ENCODE data around the gene GUF1. TPM values are rescaled to one million over a fixed set of nuclear protein-coding genes. Genes with fewer than 3 reads are reported as not detected.
A peak's percentile ranks its signal among the peaks of the same experiment; 100 is the strongest.
"Not testable (repeated sequence)": the region's sequence is repeated elsewhere in the genome, so short reads cannot be mapped to it uniquely, and the experiment has no call there.

Gene GUF1
- total RNA-seq, 1 donor from 2014 or later: 39.2 TPM

DNA sequence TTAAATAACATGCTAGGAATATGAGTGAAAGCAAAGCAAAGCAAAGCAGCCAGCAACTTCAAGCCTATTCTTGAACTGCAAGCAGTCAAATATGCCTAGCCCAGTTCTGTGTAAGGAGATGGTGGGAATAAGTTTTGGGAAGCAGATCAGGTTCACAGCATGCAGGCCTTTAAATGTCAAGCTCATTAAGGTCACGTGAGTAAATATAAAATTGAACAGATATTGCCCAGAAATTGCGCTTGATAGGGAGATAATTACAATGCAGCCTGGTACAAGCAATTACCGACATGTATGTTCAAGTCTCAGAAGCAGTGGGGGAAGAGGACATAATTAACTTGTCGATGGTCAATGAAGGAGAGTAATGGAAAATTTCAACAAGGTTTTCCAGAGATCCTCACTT is 42.2 kb downstream of the GUF1 start:
- H3K9me3 Mint-ChIP-seq: no peaks in the 10 kb centered on the region
- H3K36me3 Mint-ChIP-seq (ENCODE audit: low read depth): peaks cover 1% of the 10 kb centered on the region
- H3K27ac Mint-ChIP-seq: no peak overlapping the region
- intact Hi-C loops (cut with micrococcal nuclease): no loop called here
- no peak for DNase-seq (ENCODE audit: low spot score)
- no peak overlapping the region for H3K4me3 Mint-ChIP-seq
- H3K27me3 Mint-ChIP-seq (ENCODE audit: insufficient read depth): no peaks in the 10 kb centered on the region
- H3K4me1 Mint-ChIP-seq (ENCODE audit: low read depth): peaks cover 11% of the 10 kb centered on the region

DNA sequence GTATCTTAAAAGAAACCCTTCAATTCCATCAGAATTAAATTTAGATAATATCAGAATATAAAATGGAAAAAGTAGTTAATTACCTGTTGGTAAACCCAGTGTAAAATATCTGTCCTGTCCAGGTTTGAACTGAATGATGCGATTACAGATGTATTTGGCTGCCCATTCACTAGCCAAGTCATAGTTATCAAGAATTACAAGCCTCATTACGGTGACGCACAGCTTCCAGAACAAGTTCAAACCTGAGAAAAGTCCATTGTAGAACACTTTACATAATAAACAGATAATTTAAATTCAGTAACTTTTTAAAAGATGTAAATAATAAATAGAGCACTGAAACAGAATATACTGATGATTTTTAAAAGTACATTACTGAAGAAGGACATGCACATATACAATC is 43.8 kb downstream of the GUF1 start:
- Mint-ChIP-seq H3K9me3 (no peaks in the 10 kb centered on the region), H3K27me3 (ENCODE audit: insufficient read depth) (no peaks in the 10 kb centered on the region), H3K4me1 (ENCODE audit: low read depth) (peaks cover 23% of the 10 kb centered on the region), H3K4me3 (no peak overlapping the region), H3K36me3 (ENCODE audit: low read depth) (peaks cover 1% of the 10 kb centered on the region), H3K27ac (no peak overlapping the region)
- DNase-seq (ENCODE audit: low spot score): no peak
- intact Hi-C loops (cut with micrococcal nuclease): no loop called here

DNA sequence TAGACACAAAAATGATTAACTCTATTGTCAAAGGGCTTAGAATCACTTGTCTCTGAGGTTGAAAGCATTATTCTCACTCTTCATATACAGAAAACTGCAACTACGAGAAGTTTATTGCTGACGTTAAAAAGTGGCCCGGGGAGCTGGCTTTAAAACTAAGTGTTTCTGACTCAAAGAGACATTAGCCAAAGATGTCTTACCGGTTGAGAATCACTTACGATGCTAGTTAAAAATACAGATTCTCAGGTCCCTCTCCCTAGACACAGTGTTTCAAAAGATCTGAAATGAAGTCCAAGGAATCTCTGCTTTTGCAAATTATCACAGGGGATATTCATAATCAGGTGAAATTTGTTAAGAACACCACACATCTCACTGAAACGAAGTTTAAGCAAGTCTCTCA is 46.9 kb downstream of the GUF1 start:
- intact Hi-C loops (cut with micrococcal nuclease): no loop called here
- peak overlapping the region; percentile 84 for H3K27ac Mint-ChIP-seq
- DNase-seq (ENCODE audit: low spot score): no peak
- peak overlapping the region; percentile 88 for H3K4me3 Mint-ChIP-seq
- H3K9me3 Mint-ChIP-seq: no peaks in the 10 kb centered on the region
- no peaks in the 10 kb centered on the region for H3K36me3 Mint-ChIP-seq (ENCODE audit: low read depth)
- no peaks in the 10 kb centered on the region for H3K27me3 Mint-ChIP-seq (ENCODE audit: insufficient read depth)
- peaks cover 23% of the 10 kb centered on the region for H3K4me1 Mint-ChIP-seq (ENCODE audit: low read depth)

DNA sequence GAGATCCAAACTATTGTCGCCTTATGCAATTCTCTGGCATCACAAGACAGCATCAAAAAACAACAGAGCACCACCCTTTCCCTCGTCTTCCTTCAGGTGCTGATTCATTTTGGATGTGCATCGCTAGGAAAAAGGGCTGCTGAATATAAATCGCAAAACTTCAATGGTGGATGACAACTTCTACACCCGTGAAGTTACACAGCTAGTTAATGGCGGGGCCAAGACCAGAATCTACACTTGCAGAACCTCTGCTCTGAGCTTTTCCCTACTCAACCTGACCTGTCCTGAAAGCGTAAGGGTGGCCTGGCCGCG is 47.5 kb downstream of the GUF1 start:
- H3K4me3 Mint-ChIP-seq: peak overlapping the region; percentile 88
- H3K4me1 Mint-ChIP-seq (ENCODE audit: low read depth): peaks cover 23% of the 10 kb centered on the region
- H3K27me3 Mint-ChIP-seq (ENCODE audit: insufficient read depth): peaks cover 3% of the 10 kb centered on the region
- no peak for DNase-seq (ENCODE audit: low spot score)
- no peaks in the 10 kb centered on the region for H3K36me3 Mint-ChIP-seq (ENCODE audit: low read depth)
- no peaks in the 10 kb centered on the region for H3K9me3 Mint-ChIP-seq
- intact Hi-C loops (cut with micrococcal nuclease): loop anchor here (1.0 kb wide), 2 partner anchors 7 to 47 kb away; partner anchors contain the start of gene GUF1
- peak overlapping the region; percentile 84 for H3K27ac Mint-ChIP-seq

DNA sequence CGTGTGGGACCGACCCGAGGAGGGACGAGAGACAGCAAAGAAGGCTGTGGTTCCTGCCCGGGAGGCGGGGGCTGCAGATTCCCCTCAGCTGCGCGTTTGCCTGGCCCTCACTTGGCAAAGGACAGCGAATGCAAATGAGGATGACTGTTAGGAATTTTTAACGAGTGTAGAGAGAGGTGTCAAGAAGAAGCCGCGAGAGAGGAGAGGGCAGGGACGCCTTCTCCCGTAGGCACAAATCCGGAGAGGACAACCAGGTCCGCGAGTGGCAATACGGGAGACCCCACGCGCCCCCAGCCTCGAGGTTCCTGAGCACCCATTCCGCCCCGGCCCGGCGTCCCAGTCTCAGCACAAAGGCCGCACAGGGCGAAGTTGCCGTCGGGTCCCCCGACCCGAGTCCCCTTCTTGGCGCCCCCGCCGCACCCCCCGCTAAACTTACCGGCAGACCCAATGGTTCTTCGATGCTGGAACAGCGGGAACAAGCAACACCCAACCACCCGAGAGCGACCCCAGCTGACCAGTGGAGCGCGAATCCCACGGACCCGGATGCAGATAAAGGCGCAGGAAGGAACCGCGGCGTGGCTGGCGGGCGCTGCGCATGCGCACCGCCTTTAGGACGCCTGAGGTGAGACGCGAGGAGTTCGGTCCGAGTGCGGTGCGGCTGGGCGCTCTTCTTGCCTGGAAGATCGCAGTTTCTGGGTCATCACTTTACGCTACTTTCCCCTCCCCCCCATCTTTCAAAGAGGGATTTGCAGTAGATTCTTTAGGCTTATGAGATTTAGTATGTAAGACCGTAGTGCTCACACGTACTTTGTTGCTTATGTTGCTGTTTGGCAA is 48.0 kb downstream of the GUF1 start, which contains the start of gene GNPDA2:
Gene GNPDA2, minus strand, starts transcription at position 519 of the 834 bp plus-strand sequence. CDS start 4,349 bp downstream, outside the sequence.
- Mint-ChIP-seq H3K4me3 (peak within 1 kb of the TSS; percentile 88), H3K27me3 (ENCODE audit: insufficient read depth) (peaks cover 3% of the 10 kb centered on the region), H3K9me3 (no peaks in the 10 kb centered on the region), H3K36me3 (ENCODE audit: low read depth) (no peaks in the 10 kb centered on the region), H3K4me1 (ENCODE audit: low read depth) (peaks cover 23% of the 10 kb centered on the region), H3K27ac (peak within 1 kb of the TSS; percentile 84)
- peak; percentile 77 for DNase-seq (ENCODE audit: low spot score)
- intact Hi-C loops (cut with micrococcal nuclease): loop anchor here (1.0 kb wide), 2 partner anchors 8 to 48 kb away; partner anchors contain the start of gene GUF1

DNA sequence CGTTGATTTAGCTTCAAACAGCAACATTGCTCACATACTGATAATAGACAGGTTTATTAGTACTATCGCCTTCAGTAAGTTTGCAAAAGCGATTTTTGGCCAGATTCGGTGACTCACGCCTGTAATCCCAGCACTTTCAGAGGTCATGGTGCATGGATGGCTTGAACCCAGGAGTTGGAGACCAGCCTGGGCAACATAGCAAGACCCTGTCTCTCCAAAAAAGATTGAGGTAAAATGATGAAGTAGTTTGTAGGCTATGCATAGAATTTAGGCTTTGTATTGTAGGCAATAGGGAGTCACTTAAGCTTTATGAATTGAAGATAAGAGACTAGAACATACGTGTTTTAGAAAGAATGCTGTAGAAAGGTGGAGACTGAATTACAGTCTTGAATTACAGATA is 49.3 kb downstream of the GUF1 start:
- Mint-ChIP-seq H3K4me3 (peak overlapping the region; percentile 88), H3K36me3 (ENCODE audit: low read depth) (no peaks in the 10 kb centered on the region), H3K4me1 (ENCODE audit: low read depth) (peaks cover 22% of the 10 kb centered on the region), H3K27me3 (ENCODE audit: insufficient read depth) (peaks cover 3% of the 10 kb centered on the region), H3K9me3 (no peaks in the 10 kb centered on the region), H3K27ac (no peak overlapping the region)
- no peak for DNase-seq (ENCODE audit: low spot score)
- intact Hi-C loops (cut with micrococcal nuclease): no loop called here

DNA sequence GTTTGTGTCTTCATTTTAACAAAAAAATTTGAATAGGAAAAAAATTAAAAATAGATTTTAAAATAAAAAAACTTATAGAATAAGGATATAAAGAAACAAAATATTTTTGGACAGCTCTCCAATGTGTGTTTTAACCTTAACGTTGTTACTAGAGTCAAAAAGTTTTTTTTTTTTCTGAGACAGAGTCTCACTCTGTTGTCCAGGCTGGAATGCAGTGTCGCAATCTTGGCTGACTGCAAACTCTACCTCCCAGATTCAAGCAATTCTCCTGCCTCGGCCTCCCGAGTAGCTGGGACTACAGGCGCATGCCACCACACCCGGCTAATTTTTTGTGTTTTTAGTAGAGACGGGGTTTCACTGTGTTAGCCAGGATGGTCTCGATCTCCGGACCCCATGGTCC is 50.5 kb downstream of the GUF1 start:
- intact Hi-C loops (cut with micrococcal nuclease): not testable (repeated sequence)

DNA sequence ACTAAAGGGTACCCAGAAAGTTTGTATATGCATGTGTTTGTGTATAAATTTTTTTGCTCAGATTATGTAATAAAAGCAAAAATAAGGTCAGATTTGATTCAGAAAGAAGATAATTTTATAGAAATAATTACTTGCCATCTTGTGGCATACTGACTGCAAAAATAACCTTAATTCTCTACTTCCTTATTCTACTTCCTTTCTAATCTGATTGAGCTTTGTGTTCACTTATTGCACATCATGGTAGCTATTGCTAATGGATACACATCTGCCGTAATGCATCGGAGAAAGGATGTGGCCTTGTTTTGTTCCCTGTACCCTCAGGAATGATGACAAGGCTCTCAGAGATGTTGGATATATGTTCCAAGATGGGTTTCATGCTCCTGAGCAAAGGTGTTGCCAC is 58.7 kb downstream of the GUF1 start:
- no peak overlapping the region for H3K27ac Mint-ChIP-seq
- intact Hi-C loops (cut with micrococcal nuclease): no loop called here
- H3K4me1 Mint-ChIP-seq (ENCODE audit: low read depth): no peaks in the 10 kb centered on the region
- DNase-seq (ENCODE audit: low spot score): no peak
- H3K4me3 Mint-ChIP-seq: no peak overlapping the region
- no peaks in the 10 kb centered on the region for H3K36me3 Mint-ChIP-seq (ENCODE audit: low read depth)
- peaks cover 14% of the 10 kb centered on the region for H3K27me3 Mint-ChIP-seq (ENCODE audit: insufficient read depth)
- no peaks in the 10 kb centered on the region for H3K9me3 Mint-ChIP-seq

More for the DNA sequence above, 50.5 kb downstream of the GUF1 start:
- peaks cover 18% of the 10 kb centered on the region for H3K4me1 Mint-ChIP-seq (ENCODE audit: low read depth)
- H3K36me3 Mint-ChIP-seq (ENCODE audit: low read depth); H3K27me3 Mint-ChIP-seq (ENCODE audit: insufficient read depth); H3K4me3 Mint-ChIP-seq; DNase-seq (ENCODE audit: low spot score); H3K9me3 Mint-ChIP-seq; H3K27ac Mint-ChIP-seq: not testable (repeated sequence)

DNA sequence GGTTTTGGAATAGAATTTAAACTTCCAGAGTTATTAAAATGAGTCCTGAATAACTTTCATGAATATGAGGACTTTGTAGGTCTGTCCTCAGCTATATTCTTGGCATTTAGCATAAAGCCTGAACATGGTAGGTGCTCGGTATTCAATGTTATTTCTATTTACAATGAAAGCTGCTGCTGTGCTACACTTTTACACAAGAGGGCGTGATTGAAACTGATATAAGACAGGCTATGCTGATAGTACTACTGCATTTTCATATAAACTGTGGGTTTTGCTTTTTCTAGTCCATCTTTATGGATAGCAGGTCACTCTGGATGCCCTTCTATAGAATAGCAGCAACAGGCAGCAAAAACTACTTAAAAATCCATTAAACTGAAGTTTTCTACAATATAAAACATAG is 60.4 kb downstream of the GUF1 start:
- H3K4me1 Mint-ChIP-seq (ENCODE audit: low read depth): no peaks in the 10 kb centered on the region
- no peaks in the 10 kb centered on the region for H3K9me3 Mint-ChIP-seq
- DNase-seq (ENCODE audit: low spot score): no peak
- no peaks in the 10 kb centered on the region for H3K36me3 Mint-ChIP-seq (ENCODE audit: low read depth)
- H3K27ac Mint-ChIP-seq: no peak overlapping the region
- H3K4me3 Mint-ChIP-seq: no peak overlapping the region
- H3K27me3 Mint-ChIP-seq (ENCODE audit: insufficient read depth): peaks cover 12% of the 10 kb centered on the region
- intact Hi-C loops (cut with micrococcal nuclease): no loop called here

DNA sequence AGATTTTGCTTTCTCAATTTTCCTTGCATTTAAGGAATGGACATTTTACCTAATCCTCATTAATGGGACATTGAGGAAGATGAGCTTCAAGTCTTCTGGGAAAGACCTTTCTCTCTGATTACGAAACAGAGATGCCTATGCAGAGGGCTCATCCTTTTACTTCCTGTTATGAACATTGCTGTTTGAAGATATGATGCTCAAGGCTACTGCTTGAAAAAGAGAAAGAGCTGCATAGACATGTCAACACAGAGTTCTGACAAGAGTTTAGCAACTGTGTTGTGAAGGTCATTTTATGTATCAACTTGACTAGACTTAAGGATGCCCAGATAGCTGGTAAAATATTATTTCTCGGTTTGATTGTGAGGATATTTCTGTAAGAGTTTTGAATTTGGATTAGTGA is 62.0 kb downstream of the GUF1 start:
- H3K4me3 Mint-ChIP-seq: no peak overlapping the region
- intact Hi-C loops (cut with micrococcal nuclease): no loop called here
- no peaks in the 10 kb centered on the region for H3K9me3 Mint-ChIP-seq
- H3K4me1 Mint-ChIP-seq (ENCODE audit: low read depth): no peaks in the 10 kb centered on the region
- H3K27ac Mint-ChIP-seq: no peak overlapping the region
- H3K36me3 Mint-ChIP-seq (ENCODE audit: low read depth): no peaks in the 10 kb centered on the region
- DNase-seq (ENCODE audit: low spot score): no peak
- peaks cover 9% of the 10 kb centered on the region for H3K27me3 Mint-ChIP-seq (ENCODE audit: insufficient read depth)

Other genes with a start within 250 kb of the GUF1 start
- not detected in 2 replicates for gene KCTD8, start 229.6 kb upstream of the GUF1 start, total RNA-seq
- gene YIPF7, start 26.8 kb upstream of the GUF1 start, total RNA-seq: not detected in 2 replicates
- 16.4 and 18.9 TPM in 2 replicates for gene GNPDA2, start 48.1 kb downstream of the GUF1 start, total RNA-seq

Data from activated T-helper 1 cell treated with anti-CD3 and anti-CD28 coated beads, Interleukin-12 subunit alpha, Interleukin-12 subunit beta, Interleukin-2, Interleukin-4 antibody, amounts not matched to agents 30 ng/mL and 10 ng/mL and 1 ng/mL, durations not matched to agents 14 hours and 24 hours and 36 hours (primary cell).